Bladder microvascular endothelial cell (primary cell): Measurements from ENCODE around the gene NOP58. TPM values are rescaled to one million over a fixed set of nuclear protein-coding genes. Genes with fewer than 3 reads are reported as not detected.

Source experiments
- total RNA-seq: library from RNA; depleted of rRNA; stranded (reverse); fragments of >200 nt; gene quantifications from 2 replicates; pipeline ENCODE4 v1.2.3, GENCODE V29; 2014

The NOP58 gene, protein sequence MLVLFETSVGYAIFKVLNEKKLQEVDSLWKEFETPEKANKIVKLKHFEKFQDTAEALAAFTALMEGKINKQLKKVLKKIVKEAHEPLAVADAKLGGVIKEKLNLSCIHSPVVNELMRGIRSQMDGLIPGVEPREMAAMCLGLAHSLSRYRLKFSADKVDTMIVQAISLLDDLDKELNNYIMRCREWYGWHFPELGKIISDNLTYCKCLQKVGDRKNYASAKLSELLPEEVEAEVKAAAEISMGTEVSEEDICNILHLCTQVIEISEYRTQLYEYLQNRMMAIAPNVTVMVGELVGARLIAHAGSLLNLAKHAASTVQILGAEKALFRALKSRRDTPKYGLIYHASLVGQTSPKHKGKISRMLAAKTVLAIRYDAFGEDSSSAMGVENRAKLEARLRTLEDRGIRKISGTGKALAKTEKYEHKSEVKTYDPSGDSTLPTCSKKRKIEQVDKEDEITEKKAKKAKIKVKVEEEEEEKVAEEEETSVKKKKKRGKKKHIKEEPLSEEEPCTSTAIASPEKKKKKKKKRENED
- total RNA-seq: 25.9 and 60.8 TPM in 2 replicates

DNA sequence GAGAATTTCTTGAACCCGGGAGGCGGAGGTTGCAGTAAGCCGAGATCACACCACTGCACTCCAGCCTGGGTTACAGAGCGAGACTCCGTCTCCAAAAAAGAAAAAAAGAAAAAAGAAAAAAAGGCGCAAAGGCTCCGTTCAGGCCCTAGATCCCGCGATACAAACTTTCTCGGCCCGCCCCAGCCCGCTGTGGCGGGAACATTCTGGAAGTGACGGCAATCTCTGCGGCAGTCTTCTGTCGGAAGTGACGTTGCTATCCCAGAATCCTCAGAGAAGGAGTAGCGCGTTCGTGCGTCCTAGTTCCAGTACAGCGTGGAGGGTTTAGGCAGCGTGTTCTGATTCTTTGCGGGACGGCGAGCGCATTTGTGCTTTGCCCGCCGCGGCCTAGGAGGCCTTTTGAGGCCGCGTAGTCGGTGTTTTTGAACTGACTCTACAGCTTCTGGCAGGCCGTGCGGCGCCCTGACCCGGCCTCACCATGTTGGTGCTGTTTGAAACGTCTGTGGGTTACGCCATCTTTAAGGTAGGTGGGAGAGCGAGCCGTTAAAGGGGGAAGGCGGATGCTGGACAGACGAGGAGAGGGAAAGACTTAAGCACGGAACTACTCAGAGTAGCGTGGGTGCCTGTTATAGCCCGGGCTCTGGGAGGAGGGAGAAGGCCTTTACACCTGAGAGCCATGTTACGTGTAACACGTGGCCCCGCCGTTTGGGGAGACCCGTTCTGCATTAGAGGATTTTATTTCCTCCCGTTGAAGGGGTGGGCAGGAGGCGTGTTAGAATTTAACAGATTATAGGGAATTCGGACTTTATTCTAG, at the start of gene NOP58:
TSS of gene NOP58 (plus strand) at position 297 of the 811 bp plus-strand sequence. CDS start at position 476, 179 bp downstream.

DNA sequence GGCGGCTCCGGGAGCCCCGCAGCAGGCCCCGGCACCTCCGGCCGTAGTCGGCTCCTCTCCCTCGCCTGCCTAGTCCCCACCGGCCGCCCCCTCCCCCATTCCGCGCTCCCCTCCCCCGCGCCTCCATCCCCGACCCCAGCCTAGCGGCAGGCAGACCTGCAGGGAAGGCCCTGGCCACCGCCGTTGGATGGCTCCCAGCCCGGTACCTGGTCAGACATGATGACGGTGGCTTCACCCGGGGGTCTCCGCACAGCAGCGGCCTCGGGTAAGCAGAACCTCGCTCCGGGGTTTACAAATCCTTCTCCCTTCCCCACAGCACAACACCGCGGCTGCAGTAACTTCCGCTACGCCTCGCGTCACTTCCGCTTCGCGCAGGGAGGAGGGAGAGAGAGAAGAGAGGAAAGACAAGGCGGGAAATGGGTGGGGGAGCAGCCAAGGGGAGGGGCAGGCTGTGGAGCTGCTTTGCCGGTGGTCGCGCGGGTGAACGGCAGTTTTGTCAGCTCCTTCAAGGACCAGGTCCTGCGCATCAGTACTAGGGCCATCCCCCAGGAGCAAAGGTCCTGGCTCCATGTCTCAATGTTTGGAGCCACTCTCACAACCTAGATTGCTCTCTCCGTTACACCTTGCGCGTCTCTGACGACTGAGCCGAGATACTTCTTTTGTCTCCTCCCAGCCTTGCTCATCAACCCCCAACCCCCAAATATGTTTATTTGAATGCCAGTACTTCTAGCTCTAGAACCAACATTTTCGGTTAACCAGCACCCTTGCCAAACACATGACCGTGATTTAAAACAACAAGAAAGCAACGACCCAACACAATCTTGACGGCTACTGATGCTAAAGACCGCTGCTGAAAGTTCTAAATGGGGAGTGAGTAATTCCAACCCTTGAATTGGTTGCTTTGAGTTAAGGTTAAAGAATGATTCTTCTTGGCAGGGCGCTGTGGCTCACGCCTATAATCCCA, 27.0 kb upstream of the NOP58 start, which contains the start of gene SUMO1:
TSS of gene SUMO1 (minus strand) at position 364 of the 964 bp plus-strand sequence. CDS start at position 218, 146 bp downstream.

Other genes with a start within 250 kb of the NOP58 start
- gene FZD7, start 231.9 kb upstream of the NOP58 start, total RNA-seq: 0.16 and 0.25 TPM in 2 replicates
- not detected in 2 replicates for gene KIAA2012, start 192.5 kb upstream of the NOP58 start, total RNA-seq
- 92.6 and 94.8 TPM in 2 replicates for gene SUMO1, start 27.2 kb upstream of the NOP58 start, total RNA-seq
- gene BMPR2, start 110.6 kb downstream of the NOP58 start, total RNA-seq: 26.4 and 104 TPM in 2 replicates